Kidney (tissue), 14 donors: ENCODE data around the gene ABLIM3. TPM values are rescaled to one million over a fixed set of nuclear protein-coding genes. Genes with fewer than 3 reads are reported as not detected.

ENCODE experiments used
- DNase-seq, 5 donors: peaks; one replicate each; pipeline ENCODE4 v3.0.0-alpha.2; 2013 to 2020
- FAIRE-seq: peaks from 2 replicates; lab custom pipeline; 2012; peaks lifted over from hg19 to GRCh38; lab: Jason Lieb, UNC
- H3K27ac ChIP-seq, 2 donors: one replicate each; pipeline ENCODE4 v1.7.0; 2013; ENCODE audit warnings: low read depth in 2 of 2, low read length in 2 of 2, inconsistent platforms in 1 of 2
- H3K27me3 ChIP-seq: one replicate; pipeline ENCODE4 v1.7.1; 2013; ENCODE audit warnings: low read length, inconsistent platforms; ENCODE audit not compliant: control insufficient read depth, insufficient read depth
- H3K36me3 ChIP-seq, 3 donors: one replicate each; pipeline versions ENCODE4 v1.7.0 to v1.7.1; 2013; ENCODE audit warnings: low read length in 3 of 3, control low read depth in 1 of 3, inconsistent platforms in 1 of 3; ENCODE audit not compliant: insufficient read depth in 3 of 3, control insufficient read depth in 2 of 3
- H3K4me1 ChIP-seq, 3 donors: one replicate each; pipeline versions ENCODE4 v1.7.0 to v1.7.1; 2013; ENCODE audit warnings: low read length in 3 of 3, inconsistent platforms in 1 of 3, low read depth in 1 of 3; ENCODE audit not compliant: control insufficient read depth in 2 of 3, insufficient read depth in 2 of 3
- H3K4me3 ChIP-seq, 3 donors: one replicate each; pipeline versions ENCODE4 v1.7.0 to v1.8.1; 2013; ENCODE audit warnings: low read length in 3 of 3, control low read depth in 1 of 3, inconsistent platforms in 1 of 3
- H3K9ac ChIP-seq, 3 donors: one replicate each; pipeline versions ENCODE4 v1.7.0 to v1.7.1; 2013; ENCODE audit warnings: low read length in 3 of 3, control low read depth in 1 of 3, inconsistent platforms in 1 of 3
- H3K9me3 ChIP-seq, 3 donors: one replicate each; pipeline versions ENCODE4 v1.7.0 to v1.7.1; 2013; ENCODE audit warnings: low read length in 3 of 3, control low read depth in 1 of 3, inconsistent platforms in 1 of 3; ENCODE audit not compliant: control insufficient read depth in 2 of 3, insufficient read depth in 1 of 3
- CTCF ChIP-seq: IDR thresholded peaks from 3 replicates; pipeline ENCODE4 v1.5.1; 2012; ENCODE audit warnings: mild to moderate bottlenecking, moderate library complexity, borderline replicate concordance; ENCODE audit not compliant: insufficient read depth; ENCODE audit errors: extremely low read depth
- intact Hi-C: fragments of 100-400 bp; cut with DNase I; formaldehyde crosslinking; loops from one replicate; pipeline ENCODE4 v1.11.1; 2022
- polyA plus RNA-seq: library from polyadenylated mRNA; stranded (reverse); fragments of 350-450 nt; fragmentation: Illumina TruSeq; extraction: RNeasy Lipid Tissue Mini Kit (QIAGEN cat#74804); gene quantifications from one replicate; pipeline ENCODE4 v1.2.3, GENCODE V29; 2014; ENCODE audit warnings: low read depth, low replicate concordance; ENCODE audit not compliant: insufficient read depth
- total RNA-seq: library from RNA; stranded (reverse); fragmentation: NEBNext Ultra II Directional; extraction: Animal tissue kit (Norgen Biotek cat#: 25700); gene quantifications from one replicate; pipeline ENCODE4 v1.2.1, GENCODE V29; 2021
- donor health status: control.
- donor health status: control.
- donor health status: control.
- donor health status: control.
- donor health status: control.
- donor health status: DM: yes; HTN: yes; CAD: no.
- donor health status: Normal renal cell carcinoma (clear cell type).

Gene ABLIM3
- total and polyA plus RNA-seq, 2 donors from 2014 or later: 20.1 to 21.7 TPM

- Histone ChIP-seq H3K27ac (no peak overlapping the region), H3K4me3 (no peak overlapping the region), H3K27me3 (no peaks in the 10 kb centered on the region), H3K4me1 (peaks cover 0 to 2% (median 0%) of the 10 kb centered on the region in 3 donors), H3K36me3 (peaks cover 0 to 3% (median 1%) of the 10 kb centered on the region in 3 donors), H3K9ac (no peak overlapping the region), H3K9me3 (no peaks in the 10 kb centered on the region)
- TF ChIP-seq CTCF: peak; percentile 58
- peak in 3 of 5 donors; percentile 18 to 77 (median 46) for DNase-seq
- peak; percentile 94 for FAIRE-seq
- intact Hi-C loops: no loop called here
Observed at GRCh38 chr5:149228618-149229297, 87.5 kb downstream of the ABLIM3 start.

GRCh38 chr5:149229298-149229937 is 88.1 kb downstream of the ABLIM3 start:
- no peak for FAIRE-seq

GRCh38 chr5:149235841-149236240 is 94.5 kb downstream of the ABLIM3 start:
- H3K4me3 ChIP-seq: no peak overlapping the region
- intact Hi-C loops: loop anchor here (10.0 kb wide), 1 partner anchor 101 kb away; no protein-coding TSS in a partner anchor
- FAIRE-seq (no peak), DNase-seq (no peak)
- H3K36me3 ChIP-seq: peaks cover 0 to 19% (median 6%) of the 10 kb centered on the region in 3 donors
- H3K27me3 ChIP-seq: no peaks in the 10 kb centered on the region
- H3K27ac ChIP-seq: no peak overlapping the region
- no peaks in the 10 kb centered on the region for H3K9me3 ChIP-seq
- no peak for TF ChIP-seq CTCF
- no peaks in the 10 kb centered on the region for H3K4me1 ChIP-seq
- no peak overlapping the region for H3K9ac ChIP-seq

More at GRCh38 chr5:149229298-149229937, 88.1 kb downstream of the ABLIM3 start:
- Histone ChIP-seq H3K9me3 (no peaks in the 10 kb centered on the region), H3K36me3 (peaks cover 0 to 5% (median 4%) of the 10 kb centered on the region in 3 donors), H3K27ac (no peak overlapping the region), H3K27me3 (no peaks in the 10 kb centered on the region), H3K9ac (no peak overlapping the region), H3K4me1 (peaks cover 0 to 2% (median 0%) of the 10 kb centered on the region in 3 donors), H3K4me3 (no peak overlapping the region)
- intact Hi-C loops: no loop called here
- TF ChIP-seq CTCF: no peak
- DNase-seq: no peak
